SU-DHL-6 (cell line): ENCODE results near the gene CST9L.

Experiments
- CTCF ChIP-seq: fragments of 200-600 bp; sonication (generic); IDR thresholded peaks from one replicate; pipeline ENCODE4 v1.5.1; 2017; ENCODE audit warnings: antibody characterized with exemption, mild to moderate bottlenecking, low read length, moderate library complexity; ENCODE audit not compliant: insufficient read depth, poor library complexity, severe bottlenecking
- EZH2phosphoT487 ChIP-seq: fragments of 200-600 bp; sonication (generic), shearing (Covaris generic); conservative IDR thresholded peaks from 2 replicates; pipeline ENCODE4 v1.6.1; 2018; ENCODE audit warnings: mild to moderate bottlenecking, antibody characterized with exemption, low read length, moderate library complexity, mixed read lengths

GRCh38 chr20:23568971-23569330 is 667 bp upstream of the CST9L start:
- TF ChIP-seq CTCF, result no peak
- TF ChIP-seq EZH2phosphoT487, result no peak
